ENCODE measurements around the gene ITGB2.

GRCh38 chr21:44878053-44878982 is 42.4 kb downstream of the ITGB2 start:
- TF ChIP-seq POLR2AphosphoS5 (IDR thresholded peaks at IDR 0.05; ENCODE audit: insufficient read depth in 1 of 2, low read depth in 1 of 2) (no peak), CTCF (IDR thresholded peaks at IDR 0.05) (no peak), POLR2A (IDR thresholded peaks at IDR 0.05) (no peak)
